CD4-positive, alpha-beta T cell treated with Interleukin-10 for 1 hour (primary cell): ENCODE measurements around the gene MTUS2.

Experiments used
- DNase-seq: peaks from one replicate; pipeline ENCODE4 v3.0.0-alpha.2; 2020

The MTUS2 gene

DNA sequence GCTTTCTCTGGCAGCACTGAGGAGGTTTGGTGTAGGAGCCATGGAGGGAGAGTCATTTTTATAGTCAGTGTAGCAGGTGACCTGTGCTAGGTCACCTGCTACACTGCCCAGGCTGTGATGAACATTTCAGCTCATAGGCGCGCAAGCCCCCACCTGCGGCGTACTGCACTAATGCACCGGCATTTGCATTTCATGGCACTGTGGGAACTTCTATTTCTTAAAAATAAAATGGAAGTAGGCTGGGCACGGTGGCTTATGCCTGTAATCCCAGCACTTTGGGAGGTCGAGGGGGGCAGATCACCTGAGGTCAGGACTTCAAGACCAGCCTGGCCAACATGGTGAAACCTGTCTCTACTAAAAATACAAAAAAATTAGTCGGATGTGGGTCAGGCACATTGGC, 674.4 kb downstream of the MTUS2 start:
- no peak for DNase-seq

DNA sequence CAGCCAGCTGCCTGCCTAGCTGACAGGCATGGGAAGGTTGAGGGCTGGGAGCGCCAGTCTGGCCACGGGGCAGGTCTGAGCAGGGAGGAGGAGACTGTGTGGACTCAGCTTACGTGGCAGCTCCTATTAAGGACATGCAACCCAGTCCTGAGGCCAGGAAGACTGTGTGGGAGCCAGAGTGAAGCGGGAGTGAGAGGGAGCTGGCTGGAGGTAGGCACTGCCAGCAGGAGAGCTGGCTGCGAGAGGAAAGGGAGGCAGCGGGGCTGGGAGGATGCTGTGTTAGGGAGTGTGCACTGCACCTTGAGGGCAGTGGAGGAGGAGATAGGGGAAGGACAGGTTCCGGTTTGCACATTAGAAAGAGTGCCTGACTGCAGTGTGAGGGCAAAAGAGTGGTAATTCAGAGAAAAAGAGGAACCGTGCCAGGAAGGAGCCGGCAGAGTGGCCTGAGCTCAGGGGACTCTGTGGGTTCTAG, 676.1 kb downstream of the MTUS2 start:
- DNase-seq: no peak

DNA sequence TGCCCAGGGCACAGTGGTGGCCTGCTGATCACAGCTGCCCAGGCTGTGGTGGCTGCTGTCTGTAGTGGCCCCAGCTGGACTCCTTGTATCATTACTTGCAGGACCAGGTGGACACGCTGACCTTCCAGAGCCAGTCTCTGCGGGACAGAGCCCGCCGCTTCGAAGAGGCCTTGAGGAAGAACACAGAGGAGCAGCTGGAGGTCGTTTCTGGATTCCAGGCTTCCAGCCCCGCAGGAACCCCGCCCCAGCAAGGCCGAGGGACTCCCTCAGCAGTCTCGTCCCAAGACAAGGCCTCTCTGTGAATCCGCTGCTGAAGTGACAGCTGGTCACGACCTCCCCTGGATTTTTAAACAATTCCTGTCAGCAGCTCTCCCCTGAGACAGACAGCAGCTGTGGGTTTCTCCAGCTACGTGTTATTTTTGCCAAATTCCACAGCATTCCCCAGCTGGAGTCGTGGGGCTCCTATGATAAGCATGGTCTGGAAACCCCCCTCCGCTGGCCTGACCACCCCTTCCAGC, 677.1 kb downstream of the MTUS2 start:
- no peak for DNase-seq

DNA sequence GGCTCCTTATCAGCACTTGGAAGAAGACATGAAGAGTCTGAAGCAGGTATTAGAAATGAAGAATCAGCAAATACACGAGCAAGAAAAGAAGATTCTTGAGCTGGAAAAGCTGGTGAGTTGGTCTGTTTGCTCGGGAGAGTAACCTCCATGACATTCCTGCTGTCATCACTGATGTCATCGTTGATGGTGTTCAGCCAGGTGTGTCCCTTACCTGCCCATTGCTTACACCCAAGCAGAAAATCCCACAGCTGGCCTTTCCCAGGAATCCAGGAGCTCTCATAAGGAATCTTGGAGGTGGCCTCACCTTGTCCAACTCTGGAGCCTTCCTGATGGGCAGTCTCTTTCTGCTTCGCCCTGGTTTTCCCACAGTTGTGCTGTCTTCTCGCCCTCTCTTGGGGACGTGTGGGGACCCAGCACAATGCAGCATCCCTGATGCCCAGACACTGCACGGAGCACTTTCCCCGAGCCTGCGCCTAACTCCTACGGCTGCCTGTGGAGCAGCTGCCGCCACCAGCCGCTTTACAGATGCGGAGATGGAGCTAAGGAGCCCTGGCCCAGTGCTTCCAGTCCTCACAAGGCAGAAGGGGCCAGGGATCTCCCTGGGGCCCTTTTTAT, 678.4 kb downstream of the MTUS2 start:
- no peak for DNase-seq

DNA sequence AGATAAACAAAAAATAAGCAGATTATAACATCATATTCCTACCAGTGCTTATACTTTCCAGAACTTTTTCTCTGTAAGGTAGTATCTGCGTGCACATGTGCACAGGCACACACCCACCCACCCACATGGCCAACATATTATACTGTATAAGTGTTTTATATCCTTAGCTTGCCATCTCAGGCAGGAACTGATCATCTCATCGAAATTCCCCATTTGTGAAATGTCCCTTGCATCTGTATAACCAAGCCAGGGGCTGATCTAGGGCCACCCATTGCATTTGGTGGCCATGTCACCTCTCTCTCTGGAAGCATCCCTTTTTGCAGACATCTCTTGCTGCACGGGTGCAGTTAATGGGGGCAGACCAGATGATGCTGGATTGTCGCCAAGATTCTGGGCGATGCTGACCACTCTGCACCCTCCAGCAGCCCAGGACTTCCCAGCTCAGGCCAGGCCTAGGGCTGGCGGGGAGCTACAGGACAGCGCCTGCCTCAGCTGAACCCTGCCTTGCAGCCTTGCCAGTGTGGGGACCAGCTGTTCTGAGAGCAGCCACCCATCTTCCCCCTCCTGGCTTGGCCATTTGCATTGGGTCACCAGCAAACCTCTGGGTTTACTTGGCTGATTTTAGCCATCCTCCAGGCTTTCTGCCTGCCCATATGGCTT, 679.5 kb downstream of the MTUS2 start:
- no peak for DNase-seq

DNA sequence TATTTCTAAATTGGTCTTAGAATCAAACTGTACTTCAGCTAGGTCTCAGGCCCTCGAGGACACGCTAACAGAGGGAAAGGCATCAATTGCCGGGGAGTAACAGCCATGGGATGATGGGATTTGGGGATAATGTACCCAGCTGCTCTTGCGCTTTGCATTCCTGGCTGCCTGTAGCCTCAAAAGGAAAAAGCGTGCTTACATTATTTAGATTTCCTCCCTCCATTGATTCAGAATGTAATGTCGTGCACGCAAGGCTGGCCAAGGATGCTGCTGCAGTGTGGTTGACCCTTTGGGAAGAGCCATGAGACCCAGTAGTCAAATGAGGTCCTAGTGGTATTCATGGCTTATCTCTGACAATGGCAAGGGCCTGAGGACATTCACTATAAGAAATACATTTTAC, 680.2 kb downstream of the MTUS2 start:
- DNase-seq: no peak

DNA sequence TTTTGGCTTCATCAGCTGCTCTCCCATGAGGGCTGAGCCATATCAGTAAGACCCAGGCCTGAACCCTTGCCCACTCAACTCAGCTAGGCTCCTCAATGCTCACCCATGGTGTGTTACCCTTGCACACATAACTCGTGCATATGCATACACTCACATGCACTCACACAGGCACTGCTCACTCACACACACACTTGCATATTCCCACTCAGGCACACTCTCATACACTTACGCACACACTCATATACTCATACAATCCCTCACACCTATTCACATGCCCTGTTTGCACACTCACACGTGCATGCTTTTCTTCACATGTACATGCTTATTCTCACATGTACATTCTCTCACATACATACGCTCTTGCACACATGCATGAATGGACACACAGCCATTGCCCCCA, 681.5 kb downstream of the MTUS2 start:
- no peak for DNase-seq

DNA sequence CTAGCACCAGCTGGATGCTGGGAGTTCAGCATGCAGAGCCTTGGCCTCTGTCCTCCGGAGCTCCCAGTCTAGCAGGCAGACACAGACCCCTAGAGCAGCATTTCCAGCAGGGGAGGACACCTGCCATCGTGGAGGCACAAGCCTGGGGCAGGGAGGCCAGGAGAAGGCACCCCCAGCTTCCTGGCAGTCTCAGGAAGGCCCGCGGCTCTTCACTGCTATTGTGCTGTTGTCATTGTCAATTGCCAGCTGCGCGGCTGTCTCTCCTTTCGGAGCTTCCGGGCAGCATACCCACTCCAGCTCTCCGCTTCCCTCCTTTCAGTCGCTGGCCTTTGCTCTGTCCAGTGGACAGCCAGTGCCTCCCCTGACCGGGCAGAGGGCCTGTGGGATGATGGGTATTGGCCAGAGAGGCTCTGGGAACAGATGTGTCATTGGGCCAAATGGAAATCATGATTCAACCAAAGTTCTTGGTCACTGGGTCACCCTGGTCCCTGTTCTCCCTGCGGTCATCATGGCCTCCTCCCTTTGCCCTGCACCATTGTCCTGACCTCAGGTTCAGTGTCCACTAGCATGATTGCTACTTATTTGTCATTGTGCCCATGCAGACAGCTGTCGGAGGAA, 682.4 kb downstream of the MTUS2 start:
- DNase-seq: no peak

DNA sequence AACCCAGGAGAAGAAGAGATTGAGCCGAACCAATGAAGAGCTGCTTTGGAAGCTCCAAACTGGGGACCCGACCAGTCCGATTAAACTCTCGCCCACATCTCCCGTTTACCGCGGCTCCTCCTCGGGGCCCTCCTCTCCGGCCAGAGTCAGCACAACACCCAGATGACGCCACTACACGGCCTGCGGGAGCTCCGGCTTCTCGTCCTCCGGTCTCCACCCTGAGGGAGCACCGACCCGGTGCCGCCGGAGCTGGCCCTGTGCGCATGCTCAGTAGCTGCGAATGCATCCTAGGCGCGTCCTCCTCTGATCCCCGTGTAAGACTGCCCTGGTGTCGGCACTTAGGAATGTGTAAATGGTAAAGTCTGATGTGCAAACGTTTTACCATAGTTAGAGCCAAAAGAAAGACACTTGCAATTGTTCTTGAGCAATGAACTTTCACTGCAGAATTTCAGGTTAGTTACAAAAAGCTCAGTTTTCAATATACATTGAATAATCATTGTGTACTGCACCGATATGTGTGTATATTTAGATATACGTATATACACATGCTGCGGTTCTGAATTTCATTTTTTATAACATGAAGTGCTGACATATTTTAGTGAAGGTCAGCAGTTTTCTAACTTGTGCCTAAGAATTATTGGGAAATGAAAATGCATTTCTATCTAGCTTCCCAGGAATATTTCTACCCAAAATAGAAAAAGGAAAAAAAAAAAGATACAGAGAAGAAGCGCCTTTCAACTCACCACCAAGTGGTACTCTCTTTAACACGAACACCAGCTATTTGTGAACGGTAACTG, 683.1 kb downstream of the MTUS2 start:
- DNase-seq: no peak

DNA sequence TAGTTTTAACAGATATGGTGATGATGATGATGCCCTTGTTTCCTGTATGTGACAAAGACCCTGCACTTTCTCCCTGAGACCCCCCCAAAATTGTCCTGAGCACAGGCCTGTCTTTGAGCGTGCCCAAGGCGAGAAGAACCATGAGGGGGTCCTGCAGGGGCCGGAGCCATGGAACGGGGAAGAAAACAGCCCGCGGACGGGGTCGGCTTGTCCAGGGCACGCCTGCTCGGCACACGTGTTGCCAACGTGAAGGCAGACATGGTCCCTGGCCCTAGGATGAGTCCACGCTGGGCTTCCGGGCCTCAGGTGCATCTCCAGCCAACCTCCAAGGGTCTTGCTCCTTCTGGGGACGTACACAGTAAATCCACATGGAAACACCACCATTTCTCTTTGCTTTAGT, 684.6 kb downstream of the MTUS2 start:
- DNase-seq: no peak

DNA sequence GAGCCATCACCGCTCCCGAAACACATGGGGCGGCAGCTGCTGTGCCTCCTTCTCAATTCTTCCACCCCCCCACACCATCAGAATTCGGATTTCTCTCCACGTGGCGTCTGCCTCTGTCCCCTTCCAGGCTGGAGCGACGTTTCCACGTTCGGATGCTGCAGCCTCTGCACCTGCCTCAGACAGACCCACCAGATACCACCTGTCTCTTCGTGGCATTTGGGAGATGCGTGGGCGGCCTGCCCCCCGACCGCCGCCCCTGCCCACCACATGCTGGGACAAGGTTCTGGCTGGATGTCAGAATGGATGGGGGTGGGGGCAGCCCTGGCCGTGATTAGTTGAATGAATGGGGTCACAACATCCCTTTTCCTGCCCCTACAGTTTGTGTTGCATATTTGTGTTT, 685.4 kb downstream of the MTUS2 start:
- no peak for DNase-seq

DNA sequence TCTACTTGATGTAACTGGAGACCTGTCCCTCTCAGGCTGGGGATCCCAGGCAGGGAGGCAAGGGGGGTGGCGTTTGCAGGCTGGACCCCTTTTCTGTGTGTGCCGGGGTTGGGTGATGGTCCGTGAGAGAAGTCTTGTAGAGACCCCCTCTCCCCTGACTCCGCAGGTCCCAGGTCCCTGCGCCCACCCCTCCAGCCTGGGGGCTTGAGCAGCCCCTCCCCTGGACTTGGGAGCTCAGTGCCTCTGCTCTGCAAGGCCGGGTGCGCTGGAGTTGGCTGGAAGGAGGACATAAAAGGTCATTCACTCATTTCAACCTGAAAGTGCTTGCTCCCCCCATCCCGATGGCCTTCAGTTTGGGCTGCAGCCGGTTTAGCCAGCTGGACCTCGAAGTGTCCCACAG, 685.8 kb downstream of the MTUS2 start:
- DNase-seq: no peak

DNA sequence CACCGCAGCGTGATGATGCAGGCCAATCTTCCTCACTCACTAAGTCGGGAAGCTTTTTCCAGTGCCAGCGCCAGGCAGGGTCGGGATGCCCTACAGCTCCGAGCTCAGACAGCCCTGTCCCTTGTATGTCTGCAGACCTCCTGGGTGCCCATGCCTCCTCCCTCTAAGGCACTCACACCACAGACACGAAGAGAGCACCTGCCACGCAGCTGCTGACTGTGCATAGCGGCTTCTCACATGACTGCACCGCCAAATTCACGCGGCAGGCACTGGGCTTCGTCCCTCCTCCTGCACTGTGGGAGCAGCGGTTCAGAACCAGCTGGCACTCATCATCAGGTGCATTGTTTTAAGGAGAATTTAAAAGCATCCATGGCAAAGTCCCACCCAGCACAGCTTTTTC, 687.2 kb downstream of the MTUS2 start:
- DNase-seq: no peak

DNA sequence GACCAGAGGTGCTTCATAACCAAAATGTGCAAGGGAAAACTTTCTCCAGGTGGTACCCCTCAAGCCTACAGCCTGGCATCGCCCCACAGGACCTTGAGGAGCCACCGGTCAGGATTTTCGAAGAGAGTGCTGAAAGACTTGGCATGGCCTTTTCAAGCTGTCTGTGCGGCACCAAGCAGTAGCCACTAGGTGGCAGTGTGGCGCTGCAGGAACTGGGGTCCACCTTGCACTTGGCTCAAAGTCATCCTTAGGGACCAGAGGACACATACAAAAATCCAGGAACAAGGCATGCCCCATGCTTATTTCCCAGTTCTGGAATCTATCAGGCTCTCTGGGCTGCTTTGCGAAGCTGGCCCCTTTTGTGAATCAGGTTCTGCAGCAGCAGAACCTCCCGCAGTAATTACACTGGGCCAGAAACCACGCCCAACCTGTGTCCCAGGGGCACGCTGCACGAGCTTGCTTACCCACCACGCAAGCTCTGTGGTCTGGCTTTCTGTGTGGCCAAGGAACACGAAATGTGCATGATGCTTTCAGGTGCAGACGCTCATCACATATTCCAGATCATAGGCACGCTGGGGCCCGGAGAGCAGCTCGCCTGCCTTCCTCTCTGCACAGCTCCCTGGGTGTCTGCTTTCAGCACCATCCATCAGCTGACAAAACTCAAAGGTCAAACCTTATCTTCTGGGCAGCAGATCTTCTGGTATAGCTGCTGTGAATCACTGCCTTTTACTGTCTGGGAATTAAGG, 688.2 kb downstream of the MTUS2 start:
- peak; percentile 74 for DNase-seq

DNA sequence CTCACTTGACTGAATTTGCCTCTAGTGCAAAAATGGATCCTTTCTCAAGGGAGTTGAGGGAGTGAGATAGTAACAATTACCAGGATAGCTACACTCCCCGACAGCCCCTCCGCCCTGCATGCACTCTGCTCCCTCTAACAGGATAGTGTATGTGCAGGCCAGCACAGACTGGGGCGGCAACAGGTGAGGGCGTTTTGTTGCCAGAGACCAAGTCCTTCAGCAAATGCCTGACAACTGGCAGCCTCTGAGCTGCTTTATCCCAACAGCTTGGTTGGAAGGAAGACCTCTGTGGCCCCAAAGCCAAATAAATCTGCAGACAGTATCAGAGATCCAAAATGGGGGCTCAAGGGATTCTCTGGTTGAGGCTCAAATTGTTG, 688.7 kb downstream of the MTUS2 start:
- no peak for DNase-seq

DNA sequence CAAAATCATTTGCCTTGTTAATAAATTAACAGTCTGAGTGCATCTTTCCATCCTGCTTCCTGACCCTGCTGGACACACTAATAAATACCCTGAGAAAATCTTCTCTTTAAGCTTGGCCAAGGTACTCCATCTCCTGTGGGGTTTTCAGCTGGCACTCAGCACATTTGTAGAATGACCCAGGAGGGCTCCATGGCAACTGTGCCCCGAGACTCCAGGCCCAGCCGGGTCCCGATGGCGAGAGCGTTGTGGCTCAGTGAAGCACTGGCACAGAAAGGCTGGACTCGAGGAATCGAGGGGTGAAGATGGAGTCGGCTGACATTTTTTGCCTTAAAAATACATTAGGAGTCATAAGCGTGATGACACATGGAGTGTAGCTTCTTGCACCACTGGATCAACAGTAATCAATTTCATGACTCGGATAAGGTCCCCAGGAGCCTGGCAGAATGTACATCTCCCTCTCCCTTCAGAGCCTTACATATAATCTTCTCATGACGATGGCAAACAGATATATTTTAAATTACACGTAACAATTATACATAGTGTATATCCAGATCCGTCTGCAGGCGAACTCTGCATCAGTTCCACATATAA, 690.0 kb downstream of the MTUS2 start:
- DNase-seq: no peak

DNA sequence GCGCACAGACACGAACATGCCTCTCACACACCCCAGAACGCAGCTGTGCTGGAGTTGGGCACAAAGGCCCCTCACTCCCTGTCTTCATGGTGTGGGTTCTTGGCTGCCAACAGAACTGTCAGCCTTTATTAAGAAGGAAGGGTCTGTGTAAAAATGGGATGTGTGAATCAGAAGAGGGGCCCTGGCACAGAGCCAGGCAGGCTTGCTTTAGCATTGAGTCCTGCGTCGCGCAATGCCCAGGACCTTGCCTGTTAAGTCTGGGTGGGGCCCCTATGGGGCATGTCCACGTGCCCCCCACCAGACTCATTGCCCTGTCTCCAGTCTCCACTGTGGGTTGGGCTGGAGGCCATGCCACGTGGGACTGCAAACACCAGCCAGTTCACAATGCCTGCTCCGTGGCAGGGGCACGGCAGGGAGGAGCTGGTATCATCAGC, 690.5 kb downstream of the MTUS2 start:
- DNase-seq: no peak

DNA sequence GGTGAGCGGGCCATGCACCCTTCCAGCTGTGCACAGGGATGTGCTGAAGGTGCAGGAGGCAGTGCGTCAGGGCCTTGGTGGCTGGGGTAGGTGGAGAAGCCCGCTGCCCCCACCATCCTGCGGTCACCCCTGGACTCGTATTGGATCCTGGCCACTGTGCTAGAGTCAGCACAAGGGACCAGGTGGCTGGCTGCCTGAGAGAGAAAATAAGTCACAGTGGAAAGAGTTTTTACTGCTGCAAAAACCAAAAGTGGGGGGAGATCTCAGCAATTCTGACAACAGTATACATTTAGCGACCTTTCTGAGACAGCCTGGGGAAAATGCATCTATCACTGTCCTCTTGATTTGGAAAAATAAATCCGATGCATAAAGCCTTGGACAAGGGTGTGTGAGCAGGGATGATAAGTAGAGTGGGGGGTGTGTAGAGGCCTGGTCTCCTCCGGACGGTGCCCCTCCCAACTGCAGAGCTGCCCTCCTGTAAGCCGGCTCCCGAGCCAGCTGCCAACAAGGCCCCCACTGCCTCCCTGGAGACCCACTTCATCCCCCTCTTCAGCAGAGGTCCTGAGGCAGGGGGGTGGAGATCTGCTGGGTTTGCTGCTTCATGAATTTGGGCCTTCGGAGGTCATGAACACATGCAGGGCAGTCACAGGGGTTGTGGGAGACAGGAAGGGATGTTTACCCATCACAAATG, 691.1 kb downstream of the MTUS2 start:
- DNase-seq: no peak

DNA sequence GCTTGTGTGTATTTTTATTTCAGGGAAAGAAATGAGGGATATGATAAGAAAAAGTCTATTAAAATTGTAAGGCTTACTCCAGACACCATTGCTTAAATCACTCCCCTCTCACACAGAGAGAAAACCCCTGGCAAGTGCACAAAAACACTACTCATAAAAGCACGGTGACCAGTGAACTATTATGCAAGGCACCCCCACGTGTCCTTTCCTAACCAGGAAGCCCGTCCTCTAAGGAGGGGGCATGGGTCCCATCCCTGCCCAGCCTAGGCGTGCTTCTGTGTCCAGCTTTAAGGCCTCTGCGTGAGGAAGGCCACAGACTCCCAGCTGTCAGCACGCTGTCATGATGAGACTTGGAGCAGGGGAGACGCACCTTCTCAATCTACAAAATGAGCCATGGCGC, 691.8 kb downstream of the MTUS2 start:
- no peak for DNase-seq

DNA sequence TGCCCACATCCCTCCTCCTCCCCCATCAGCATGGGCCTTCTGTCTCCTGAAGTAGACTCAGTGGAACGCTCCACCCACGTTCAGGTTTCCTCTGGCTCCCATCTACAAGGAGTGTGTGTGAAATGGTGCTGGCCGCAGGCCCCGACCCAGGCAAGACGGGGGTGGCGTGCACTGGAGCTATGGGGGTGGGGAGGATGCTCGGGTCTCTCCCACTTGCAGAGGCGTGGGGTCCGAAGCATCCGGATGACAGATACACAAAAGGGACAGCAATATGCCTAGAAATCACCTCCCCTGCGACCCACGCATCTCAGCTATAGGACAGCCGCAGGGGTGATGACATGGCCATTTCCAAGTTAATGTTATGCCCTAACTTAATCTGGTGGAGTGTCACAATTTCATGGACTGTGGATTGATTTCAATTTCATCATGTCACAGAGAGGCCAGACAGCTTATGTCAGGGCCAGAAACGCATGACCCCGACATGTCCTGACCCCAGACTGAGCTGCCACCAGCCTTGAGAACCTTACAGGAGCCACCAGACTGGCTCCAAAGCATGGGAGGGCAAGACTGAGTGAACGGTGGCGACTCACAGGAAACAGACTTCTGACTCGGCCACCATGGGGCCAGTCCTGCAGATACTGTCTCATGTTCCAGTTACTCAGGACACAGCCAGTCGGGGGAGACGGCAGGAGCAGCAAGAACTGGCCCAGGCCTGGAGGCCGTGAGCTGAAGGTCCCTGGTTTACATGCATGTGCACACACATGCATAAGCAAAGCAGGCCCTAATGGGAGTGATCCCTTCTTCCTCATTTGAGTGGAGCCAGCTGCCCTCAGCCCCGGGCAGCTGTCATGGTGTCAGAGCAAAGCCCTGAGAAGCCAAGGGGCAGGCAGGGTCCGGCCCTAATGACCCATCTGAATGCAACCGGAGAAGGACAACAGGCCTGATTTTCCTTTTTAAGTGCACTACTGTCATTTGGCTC, 693.2 kb downstream of the MTUS2 start:
- DNase-seq: no peak
